ENCODE data around the gene FAM171A1. TPM values are rescaled to one million over a fixed set of nuclear protein-coding genes. Genes with fewer than 3 reads are reported as not detected.

The FAM171A1 gene
- total RNA-seq, 2 donors from 2014 or later = 50.9 to 65.8 TPM

DNA sequence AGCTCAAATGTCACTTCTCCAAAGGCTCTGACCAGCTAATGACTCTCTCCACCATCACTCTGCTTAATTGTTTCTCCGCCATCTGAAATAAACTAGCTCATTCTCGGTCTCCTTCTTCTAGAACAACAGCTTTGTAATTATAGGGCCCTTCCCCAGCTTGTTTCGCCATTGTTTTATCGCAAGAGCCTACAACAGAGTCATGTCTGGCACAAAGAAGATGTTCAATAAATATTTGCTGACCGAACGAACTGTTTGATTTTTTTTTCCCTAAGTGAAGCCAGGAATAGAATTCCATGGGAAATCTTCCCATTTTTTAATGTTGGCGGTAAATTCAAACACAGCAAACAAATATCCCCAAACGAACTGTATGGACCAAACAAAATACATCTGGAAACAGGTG is 138.8 kb downstream of the FAM171A1 start:
- TF ChIP-seq, protein P1, sequence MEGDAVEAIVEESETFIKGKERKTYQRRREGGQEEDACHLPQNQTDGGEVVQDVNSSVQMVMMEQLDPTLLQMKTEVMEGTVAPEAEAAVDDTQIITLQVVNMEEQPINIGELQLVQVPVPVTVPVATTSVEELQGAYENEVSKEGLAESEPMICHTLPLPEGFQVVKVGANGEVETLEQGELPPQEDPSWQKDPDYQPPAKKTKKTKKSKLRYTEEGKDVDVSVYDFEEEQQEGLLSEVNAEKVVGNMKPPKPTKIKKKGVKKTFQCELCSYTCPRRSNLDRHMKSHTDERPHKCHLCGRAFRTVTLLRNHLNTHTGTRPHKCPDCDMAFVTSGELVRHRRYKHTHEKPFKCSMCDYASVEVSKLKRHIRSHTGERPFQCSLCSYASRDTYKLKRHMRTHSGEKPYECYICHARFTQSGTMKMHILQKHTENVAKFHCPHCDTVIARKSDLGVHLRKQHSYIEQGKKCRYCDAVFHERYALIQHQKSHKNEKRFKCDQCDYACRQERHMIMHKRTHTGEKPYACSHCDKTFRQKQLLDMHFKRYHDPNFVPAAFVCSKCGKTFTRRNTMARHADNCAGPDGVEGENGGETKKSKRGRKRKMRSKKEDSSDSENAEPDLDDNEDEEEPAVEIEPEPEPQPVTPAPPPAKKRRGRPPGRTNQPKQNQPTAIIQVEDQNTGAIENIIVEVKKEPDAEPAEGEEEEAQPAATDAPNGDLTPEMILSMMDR (IDR thresholded peaks at IDR 0.05) = no peak
- Histone ChIP-seq H3K9me3 (no peaks in the 10 kb centered on the region), H3K4me3 (no peak overlapping the region), H3K27me3 (no peaks in the 10 kb centered on the region), H3K9ac (ENCODE audit: low read depth in 2 of 2, low read length in 2 of 2) (no peak overlapping the region), H3K4me1 (no peaks in the 10 kb centered on the region), H3K36me3 (no peaks in the 10 kb centered on the region), H3K27ac (no peak overlapping the region)
- intact Hi-C loops (cut with DNase I) = no loop called here
- DNase-seq = no peak

DNA sequence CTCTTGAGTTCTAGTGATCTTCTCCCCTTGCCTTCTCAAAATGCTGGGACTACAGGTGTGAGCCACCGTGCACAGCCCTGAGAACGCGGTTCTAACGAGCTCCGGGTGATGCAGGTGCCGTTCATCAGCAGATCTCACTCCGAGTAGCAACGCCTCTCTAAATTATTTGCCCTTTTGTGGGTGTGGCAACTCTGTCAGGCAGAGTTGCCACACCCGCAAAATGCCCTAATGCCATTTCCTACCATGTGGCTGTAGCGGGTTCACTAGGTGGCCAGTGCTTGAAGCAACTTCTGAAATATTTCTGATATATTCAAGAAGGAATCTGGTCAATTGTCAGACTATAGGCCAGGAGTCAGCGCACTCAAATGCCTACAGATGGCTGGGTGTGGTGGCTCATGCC is 139.7 kb downstream of the FAM171A1 start:
- TF ChIP-seq, protein P1 (IDR thresholded peaks at IDR 0.05) = no peak
- H3K9me3 ChIP-seq = no peaks in the 10 kb centered on the region
- H3K36me3 ChIP-seq = no peaks in the 10 kb centered on the region
- intact Hi-C loops (cut with DNase I) = no loop called here
- no peak overlapping the region for H3K4me3 ChIP-seq
- H3K4me1 ChIP-seq = no peaks in the 10 kb centered on the region
- no peaks in the 10 kb centered on the region for H3K27me3 ChIP-seq
- DNase-seq = no peak
- no peak overlapping the region for H3K9ac ChIP-seq (ENCODE audit: low read depth in 2 of 2, low read length in 2 of 2)
- H3K27ac ChIP-seq = no peak overlapping the region

DNA sequence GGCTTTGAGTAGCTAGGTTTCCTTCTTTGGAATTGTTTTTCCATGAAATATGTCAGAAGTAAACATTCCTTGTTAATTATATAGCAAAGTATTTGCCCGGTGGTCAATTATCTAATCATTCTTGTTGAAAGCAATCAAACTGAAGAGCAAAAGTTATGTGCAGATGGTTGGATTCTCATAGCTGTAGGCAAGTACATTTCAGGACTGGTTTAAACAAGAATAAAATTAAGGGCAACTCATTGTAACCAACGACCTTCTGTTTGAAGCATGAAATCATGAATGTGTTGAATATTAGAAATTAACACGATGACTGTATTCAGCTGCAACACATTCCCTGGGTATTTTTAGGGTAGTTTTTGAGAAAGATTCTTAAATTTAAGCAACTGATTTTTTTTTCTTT is 140.8 kb downstream of the FAM171A1 start:
- H3K36me3 ChIP-seq = no peaks in the 10 kb centered on the region
- no peak overlapping the region for H3K9ac ChIP-seq (ENCODE audit: low read depth in 2 of 2, low read length in 2 of 2)
- H3K27ac ChIP-seq = no peak overlapping the region
- DNase-seq = no peak
- H3K4me3 ChIP-seq = no peak overlapping the region
- TF ChIP-seq, protein P1 (IDR thresholded peaks at IDR 0.05) = no peak
- H3K4me1 ChIP-seq = no peaks in the 10 kb centered on the region
- intact Hi-C loops (cut with DNase I) = no loop called here
- no peaks in the 10 kb centered on the region for H3K9me3 ChIP-seq
- no peaks in the 10 kb centered on the region for H3K27me3 ChIP-seq

DNA sequence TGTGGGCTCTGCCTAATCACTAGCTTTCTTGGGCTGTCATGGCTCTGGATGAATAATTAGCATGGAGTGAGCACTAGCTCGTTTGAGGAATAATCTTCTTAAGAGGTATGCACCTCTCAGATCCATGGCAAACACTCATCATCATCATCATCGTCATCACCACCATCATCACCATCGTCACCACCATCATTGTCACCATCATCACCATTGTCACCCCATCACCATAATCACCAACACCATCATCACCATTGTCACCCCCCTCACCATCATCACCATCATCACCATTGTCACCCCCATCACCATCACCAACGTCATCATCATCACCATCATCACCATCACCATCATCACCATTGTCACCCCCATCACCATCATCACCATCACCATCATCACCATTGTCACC is 141.8 kb downstream of the FAM171A1 start:
- intact Hi-C loops (cut with DNase I) = no loop called here
- H3K27me3 ChIP-seq = no peaks in the 10 kb centered on the region
- H3K36me3 ChIP-seq = no peaks in the 10 kb centered on the region
- no peaks in the 10 kb centered on the region for H3K9me3 ChIP-seq
- no peak overlapping the region for H3K4me3 ChIP-seq
- no peak overlapping the region for H3K27ac ChIP-seq
- no peak overlapping the region for H3K9ac ChIP-seq (ENCODE audit: low read depth in 2 of 2, low read length in 2 of 2)
- TF ChIP-seq, protein P1 (IDR thresholded peaks at IDR 0.05) = no peak
- no peak for DNase-seq
- no peaks in the 10 kb centered on the region for H3K4me1 ChIP-seq

DNA sequence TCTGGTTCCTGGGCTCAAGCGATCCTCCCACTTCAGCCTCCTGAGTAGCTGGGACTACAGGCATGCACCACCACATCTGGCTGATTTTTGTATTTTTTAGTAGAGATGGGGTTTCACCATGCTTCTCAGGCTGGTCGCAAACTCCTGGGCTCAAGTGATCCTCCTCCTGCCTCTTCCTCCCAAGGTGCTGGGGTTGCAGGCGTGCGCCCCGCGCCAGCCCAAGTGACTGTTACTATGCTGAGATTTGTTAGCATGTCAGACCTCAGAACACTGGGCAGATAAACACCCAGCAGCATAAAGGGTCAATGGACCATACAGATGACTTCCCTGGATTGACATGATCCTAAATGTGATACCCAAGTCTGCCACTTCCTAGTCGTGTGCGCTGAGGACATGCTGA is 142.7 kb downstream of the FAM171A1 start:
- TF ChIP-seq, protein P1 (IDR thresholded peaks at IDR 0.05) = no peak
- H3K36me3 ChIP-seq = no peaks in the 10 kb centered on the region
- no peak overlapping the region for H3K27ac ChIP-seq
- H3K4me1 ChIP-seq = no peaks in the 10 kb centered on the region
- no peaks in the 10 kb centered on the region for H3K9me3 ChIP-seq
- H3K4me3 ChIP-seq = no peak overlapping the region
- H3K27me3 ChIP-seq = no peaks in the 10 kb centered on the region
- no peak overlapping the region for H3K9ac ChIP-seq (ENCODE audit: low read depth in 2 of 2, low read length in 2 of 2)
- no peak for DNase-seq
- intact Hi-C loops (cut with DNase I) = no loop called here

Measured in colonic mucosa (tissue), 4 donors.